ENCODE results near the gene BABAM2. TPM values are rescaled to one million over a fixed set of nuclear protein-coding genes. Genes with fewer than 3 reads are reported as not detected.

The BABAM2 gene
- total RNA-seq, 2 donors from 2014 or later, result 36.4 to 40.9 TPM

DNA sequence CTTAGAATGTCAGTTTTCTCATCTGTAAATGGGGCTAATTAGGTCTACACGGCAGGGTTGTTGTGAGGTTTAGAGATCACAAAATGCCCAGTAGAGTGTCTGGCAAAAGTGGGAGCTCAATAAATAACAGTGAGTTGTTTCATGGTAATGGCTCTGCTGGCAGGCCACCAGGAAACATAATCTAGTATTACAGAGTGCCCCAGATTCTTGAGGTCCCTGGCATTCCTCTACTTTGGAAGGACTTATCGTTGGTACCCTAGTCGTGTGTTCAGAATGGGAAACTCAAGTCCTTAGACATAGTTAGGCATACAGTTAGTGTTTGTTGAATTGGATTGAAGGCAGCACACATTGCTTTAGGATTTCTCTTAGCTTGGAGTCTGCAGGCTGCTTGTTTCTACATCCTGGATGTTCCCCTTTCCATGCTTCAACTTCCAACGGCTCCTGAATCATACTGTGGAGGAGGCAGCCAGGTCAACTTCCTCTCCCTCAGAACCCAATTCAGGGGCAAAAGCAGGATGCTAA is 340.6 kb downstream of the BABAM2 start:
- DNase-seq, result no peak
- no peaks in the 10 kb centered on the region for H3K4me1 ChIP-seq (ENCODE audit: control insufficient read depth, insufficient read depth, low read length)
- H3K36me3 Mint-ChIP-seq (ENCODE audit: low read depth), result peaks cover 2% of the 10 kb centered on the region
- no peaks in the 10 kb centered on the region for H3K27me3 ChIP-seq (ENCODE audit: control insufficient read depth, insufficient read depth, low read length, poor library complexity, severe bottlenecking)
- H3K4me1 Mint-ChIP-seq, result peaks cover 5% of the 10 kb centered on the region
- TF ChIP-seq, protein P1, sequence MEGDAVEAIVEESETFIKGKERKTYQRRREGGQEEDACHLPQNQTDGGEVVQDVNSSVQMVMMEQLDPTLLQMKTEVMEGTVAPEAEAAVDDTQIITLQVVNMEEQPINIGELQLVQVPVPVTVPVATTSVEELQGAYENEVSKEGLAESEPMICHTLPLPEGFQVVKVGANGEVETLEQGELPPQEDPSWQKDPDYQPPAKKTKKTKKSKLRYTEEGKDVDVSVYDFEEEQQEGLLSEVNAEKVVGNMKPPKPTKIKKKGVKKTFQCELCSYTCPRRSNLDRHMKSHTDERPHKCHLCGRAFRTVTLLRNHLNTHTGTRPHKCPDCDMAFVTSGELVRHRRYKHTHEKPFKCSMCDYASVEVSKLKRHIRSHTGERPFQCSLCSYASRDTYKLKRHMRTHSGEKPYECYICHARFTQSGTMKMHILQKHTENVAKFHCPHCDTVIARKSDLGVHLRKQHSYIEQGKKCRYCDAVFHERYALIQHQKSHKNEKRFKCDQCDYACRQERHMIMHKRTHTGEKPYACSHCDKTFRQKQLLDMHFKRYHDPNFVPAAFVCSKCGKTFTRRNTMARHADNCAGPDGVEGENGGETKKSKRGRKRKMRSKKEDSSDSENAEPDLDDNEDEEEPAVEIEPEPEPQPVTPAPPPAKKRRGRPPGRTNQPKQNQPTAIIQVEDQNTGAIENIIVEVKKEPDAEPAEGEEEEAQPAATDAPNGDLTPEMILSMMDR (conservative IDR thresholded peaks at IDR 0.05), result no peak
- H3K36me3 ChIP-seq (ENCODE audit: control insufficient read depth, insufficient read depth, low read length), result no peaks in the 10 kb centered on the region
- H3K27me3 Mint-ChIP-seq (ENCODE audit: insufficient read depth), result no peaks in the 10 kb centered on the region
- no peak overlapping the region for H3K27ac Mint-ChIP-seq
- no peak overlapping the region for H3K4me3 Mint-ChIP-seq
- H3K9me3 Mint-ChIP-seq, result no peaks in the 10 kb centered on the region
- no peak overlapping the region for H3K27ac ChIP-seq (ENCODE audit: low read depth, low read length)
- WGBS, 2 experiments (ENCODE audit: insufficient coverage in 1 of 2, insufficient read length in 1 of 2), result 87 to 90% methylated on average over 4 of the region's 4 CpGs
- no peaks in the 10 kb centered on the region for H3K9me3 ChIP-seq (ENCODE audit: control insufficient read depth, low read length)
- no peak overlapping the region for H3K4me3 ChIP-seq (ENCODE audit: low read length)
- H3K9ac ChIP-seq (ENCODE audit: extremely low read depth, low read length, poor library complexity, severe bottlenecking), result no peak overlapping the region

DNA sequence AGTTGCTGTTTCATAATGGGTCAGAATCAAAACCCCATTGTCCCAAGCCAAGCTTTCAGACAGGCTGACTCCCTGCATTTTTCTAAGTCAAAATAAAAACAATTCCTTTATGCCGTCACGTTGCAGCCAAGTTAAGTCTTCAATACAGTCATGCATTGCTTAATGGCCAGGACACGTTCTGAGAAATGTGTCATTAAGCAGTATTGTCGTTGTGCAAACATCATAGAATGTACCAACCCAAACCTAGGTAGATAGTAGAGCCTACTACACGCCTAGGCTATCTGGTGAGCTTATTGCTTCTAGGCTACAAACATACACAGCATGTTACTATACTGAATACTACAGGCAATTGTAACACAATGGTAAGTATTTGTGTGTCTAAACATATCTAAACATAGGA is 341.8 kb downstream of the BABAM2 start:
- Histone ChIP-seq H3K27me3 (ENCODE audit: control insufficient read depth, insufficient read depth, low read length, poor library complexity, severe bottlenecking) (no peaks in the 10 kb centered on the region), H3K9ac (ENCODE audit: extremely low read depth, low read length, poor library complexity, severe bottlenecking) (no peak overlapping the region), H3K36me3 (ENCODE audit: control insufficient read depth, insufficient read depth, low read length) (no peaks in the 10 kb centered on the region), H3K4me1 (ENCODE audit: control insufficient read depth, insufficient read depth, low read length) (no peaks in the 10 kb centered on the region), H3K27ac (ENCODE audit: low read depth, low read length) (no peak overlapping the region), H3K9me3 (ENCODE audit: control insufficient read depth, low read length) (no peaks in the 10 kb centered on the region), H3K4me3 (ENCODE audit: low read length) (no peak overlapping the region)
- Mint-ChIP-seq H3K27ac (no peak overlapping the region), H3K36me3 (ENCODE audit: low read depth) (peaks cover 2% of the 10 kb centered on the region), H3K9me3 (no peaks in the 10 kb centered on the region), H3K4me3 (no peak overlapping the region), H3K27me3 (ENCODE audit: insufficient read depth) (no peaks in the 10 kb centered on the region), H3K4me1 (no peaks in the 10 kb centered on the region)
- TF ChIP-seq, protein P1 (conservative IDR thresholded peaks at IDR 0.05), result no peak
- no peak for DNase-seq
- 92 to 98% methylated on average over 4 to 5 of the region's 5 CpGs for WGBS, 2 experiments (ENCODE audit: insufficient coverage in 1 of 2, insufficient read length in 1 of 2)

DNA sequence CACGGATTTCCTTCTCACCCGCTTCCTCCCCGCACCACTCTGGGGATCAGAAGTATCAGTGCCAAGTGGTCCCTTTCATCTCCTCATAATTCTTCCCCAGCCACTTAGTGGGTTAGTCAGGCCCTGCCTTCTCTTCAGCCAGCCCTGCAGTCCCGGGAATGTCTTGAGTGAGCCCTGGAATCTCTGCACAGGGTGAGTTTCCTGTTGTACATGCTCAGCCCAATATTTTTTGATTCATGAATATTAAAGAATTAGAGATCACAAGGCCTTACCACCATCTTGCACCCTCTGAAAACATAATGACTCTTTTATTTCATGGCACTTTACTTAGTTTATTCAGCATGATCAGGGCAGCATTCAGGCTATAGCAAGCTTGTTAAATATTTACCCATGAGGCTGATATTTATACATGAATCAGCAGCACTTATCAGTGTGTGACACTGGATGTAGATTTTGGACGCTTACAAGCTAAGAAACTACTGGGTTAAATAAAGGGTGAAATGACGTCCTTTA is 342.7 kb downstream of the BABAM2 start:
- no peaks in the 10 kb centered on the region for H3K27me3 Mint-ChIP-seq (ENCODE audit: insufficient read depth)

More for the DNA sequence above, 342.7 kb downstream of the BABAM2 start:
- no peaks in the 10 kb centered on the region for H3K36me3 ChIP-seq (ENCODE audit: control insufficient read depth, insufficient read depth, low read length)
- no peak overlapping the region for H3K4me3 ChIP-seq (ENCODE audit: low read length)
- no peaks in the 10 kb centered on the region for H3K9me3 ChIP-seq (ENCODE audit: control insufficient read depth, low read length)
- no peak for DNase-seq
- H3K27me3 ChIP-seq (ENCODE audit: control insufficient read depth, insufficient read depth, low read length, poor library complexity, severe bottlenecking), result no peaks in the 10 kb centered on the region
- TF ChIP-seq, protein P1 (conservative IDR thresholded peaks at IDR 0.05), result no peak
- no peaks in the 10 kb centered on the region for H3K4me1 ChIP-seq (ENCODE audit: control insufficient read depth, insufficient read depth, low read length)
- Mint-ChIP-seq H3K9me3 (no peaks in the 10 kb centered on the region), H3K4me1 (no peaks in the 10 kb centered on the region), H3K27ac (no peak overlapping the region), H3K36me3 (ENCODE audit: low read depth) (peaks cover 2% of the 10 kb centered on the region), H3K4me3 (no peak overlapping the region)
- H3K27ac ChIP-seq (ENCODE audit: low read depth, low read length), result no peak overlapping the region
- H3K9ac ChIP-seq (ENCODE audit: extremely low read depth, low read length, poor library complexity, severe bottlenecking), result no peak overlapping the region
- 87 to 97% methylated on average over 4 to 6 of the region's 6 CpGs for WGBS, 2 experiments (ENCODE audit: insufficient coverage in 1 of 2, insufficient read length in 1 of 2)

Data from endodermal cell (in vitro differentiated cells).